Activated T-cell treated with anti-CD3 and anti-CD28 coated beads for 1 hour (primary cell): Measurements from ENCODE around the gene C9orf43.
"Not testable (repeated sequence)": the region's sequence is repeated elsewhere in the genome, so short reads cannot be mapped to it uniquely, and the experiment has no call there.

Source experiments
- DNase-seq: peaks from one replicate; pipeline ENCODE4 v3.0.0-alpha.2; 2020; ENCODE audit warnings: low read depth

Gene C9orf43

GRCh38 chr9:113421726-113422125, 11.2 kb downstream of the C9orf43 start:
- DNase-seq = no peak

GRCh38 chr9:113425072-113425471, 14.5 kb downstream of the C9orf43 start:
- no peak for DNase-seq

- no peak for DNase-seq
Measured at GRCh38 chr9:113426701-113427100, 16.2 kb downstream of the C9orf43 start.

- no peak for DNase-seq
Measured at GRCh38 chr9:113427629-113428028, 17.1 kb downstream of the C9orf43 start.

- no peak for DNase-seq
Measured at GRCh38 chr9:113428062-113428615, 17.6 kb downstream of the C9orf43 start.

- no peak for DNase-seq
Measured at GRCh38 chr9:113431191-113431590, 20.6 kb downstream of the C9orf43 start.

GRCh38 chr9:113436728-113437515, 26.4 kb downstream of the C9orf43 start:
- DNase-seq = no peak

GRCh38 chr9:113437716-113438115, 27.2 kb downstream of the C9orf43 start:
- DNase-seq = not testable (repeated sequence)

GRCh38 chr9:113444736-113445135, 34.2 kb downstream of the C9orf43 start:
- DNase-seq = no peak

- DNase-seq = no peak
Measured at GRCh38 chr9:113446323-113446740, 35.8 kb downstream of the C9orf43 start.

- no peak for DNase-seq
Measured at GRCh38 chr9:113449376-113449775, 38.8 kb downstream of the C9orf43 start.

- no peak for DNase-seq
Measured at GRCh38 chr9:113452113-113452605, 41.6 kb downstream of the C9orf43 start.

GRCh38 chr9:113454914-113455761, 44.6 kb downstream of the C9orf43 start:
- DNase-seq = no peak

GRCh38 chr9:113456235-113456634, 45.7 kb downstream of the C9orf43 start:
- DNase-seq = no peak

- no peak for DNase-seq
Measured at GRCh38 chr9:113461285-113461684, 50.7 kb downstream of the C9orf43 start.

GRCh38 chr9:113461943-113462342, 51.4 kb downstream of the C9orf43 start:
- DNase-seq = no peak

GRCh38 chr9:113462781-113463286, 52.3 kb downstream of the C9orf43 start:
- no peak for DNase-seq

GRCh38 chr9:113463418-113464285, 53.1 kb downstream of the C9orf43 start, which contains the start of gene RGS3:
RGS3 (plus strand) TSS chr9:113463727; CDS start chr9:113463803, 76 bp downstream.
- no peak for DNase-seq

GRCh38 chr9:113464286-113464660, 53.7 kb downstream of the C9orf43 start:
- DNase-seq = no peak

GRCh38 chr9:113465599-113466140, 55.1 kb downstream of the C9orf43 start:
- DNase-seq = no peak

- no peak for DNase-seq
Measured at GRCh38 chr9:113467183-113467582, 56.6 kb downstream of the C9orf43 start.
